GM12878 (cell line): ENCODE measurements around the gene TRIM4. TPM values are rescaled to one million over a fixed set of nuclear protein-coding genes. Genes with fewer than 3 reads are reported as not detected.

ENCODE experiments used
- ATAC-seq: fragments of 200-7000 bp; cut with Tn5 transposase; 3 replicates; pipeline ENCODE4 v1.9.1; 2020; ENCODE audit warnings: mild to moderate bottlenecking, moderate library complexity
- BruUV-seq: library from RNA; stranded (reverse); fragments of 400-500 nt; replicated peaks from 2 replicates; lab custom pipeline; 2021; lab: Mats Ljungman, UMichigan
- CTCF ChIA-PET: fragments of 300-600 bp; sonication (Branson Sonifier 250); formaldehyde crosslinking; extraction: SDS; loops from one replicate; lab custom pipeline; 2021; ENCODE audit warnings: inconsistent platforms; lab: Yijun Ruan, JAX
- POLR2A ChIA-PET: fragments of 350-600 bp; formaldehyde crosslinking; extraction: SDS; loops from one replicate; lab custom pipeline; 2021; ENCODE audit warnings: inconsistent platforms; lab: Charles Lee
- RAD21 ChIA-PET: fragments of 300-600 bp; sonication (Branson Sonifier 250); formaldehyde crosslinking; loops from one replicate; lab custom pipeline; 2023; ENCODE audit warnings: antibody characterized with exemption; ENCODE audit not compliant: unreplicated experiment; lab: Charles Lee
- SMC1A ChIA-PET: fragments of 300-600 bp; sonication (Branson Sonifier 250); formaldehyde crosslinking; loops from one replicate; lab custom pipeline; 2023; ENCODE audit not compliant: unreplicated experiment, uncharacterized antibody; lab: Charles Lee
- DNase-seq: peaks from one replicate; pipeline ENCODE4 v3.0.0-alpha.2; 2011; ENCODE audit warnings: low read depth, low spot score
- FAIRE-seq: peaks from 3 replicates; lab custom pipeline; 2011; peaks lifted over from hg19 to GRCh38; lab: Jason Lieb, UNC
- H2AFZ ChIP-seq: 2 replicates; pipeline ENCODE4 v1.6.0; 2011; ENCODE audit warnings: low read depth, low read length, control low read depth; ENCODE audit not compliant: control insufficient read depth
- H3K27ac ChIP-seq: 2 replicates; pipeline ENCODE4 v1.5.1; 2011; ENCODE audit warnings: control low read depth; ENCODE audit not compliant: control insufficient read depth, insufficient read depth
- H3K27me3 ChIP-seq, 2 experiments: replicated peaks in 1 of 2; 2 replicates each; pipeline versions ENCODE4 v1.6.0 to v1.6.1; 2011; ENCODE audit warnings: low read length in 1 of 2; ENCODE audit not compliant: control insufficient read depth in 2 of 2, insufficient read depth in 2 of 2
- H3K36me3 ChIP-seq, 2 experiments: 2 replicates each; pipeline ENCODE4 v1.5.1; 2011; ENCODE audit warnings: low read length in 1 of 2; ENCODE audit not compliant: control insufficient read depth in 2 of 2, insufficient read depth in 2 of 2
- H3K4me1 ChIP-seq: 2 replicates; pipeline ENCODE4 v1.6.1; 2011; ENCODE audit warnings: mild to moderate bottlenecking, low read length, moderate library complexity, mixed read lengths; ENCODE audit not compliant: control insufficient read depth, insufficient read depth
- H3K4me2 ChIP-seq: 2 replicates; pipeline ENCODE4 v1.6.0; 2011; ENCODE audit warnings: control low read depth; ENCODE audit not compliant: control insufficient read depth, insufficient read depth
- H3K4me3 ChIP-seq: fragments of 200-600 bp; sonication (generic); 2 replicates; pipeline ENCODE4 v1.5.1; 2016
- H3K79me2 ChIP-seq: 2 replicates; pipeline ENCODE4 v1.6.0; 2011; ENCODE audit warnings: low read length; ENCODE audit not compliant: control insufficient read depth, insufficient read depth
- H3K9ac ChIP-seq: 2 replicates; pipeline ENCODE4 v1.8.0; 2011; ENCODE audit warnings: low read length, control low read depth, mixed read lengths; ENCODE audit not compliant: control insufficient read depth, insufficient read depth
- H3K9me3 ChIP-seq: replicated peaks from 3 replicates; pipeline ENCODE4 v1.5.1; 2011; ENCODE audit warnings: mild to moderate bottlenecking, low read length; ENCODE audit not compliant: control insufficient read depth, insufficient read depth
- H4K20me1 ChIP-seq: 2 replicates; pipeline ENCODE4 v1.6.0; 2011; ENCODE audit not compliant: control insufficient read depth, insufficient read depth
- CBX5 ChIP-seq: sonication (generic); IDR thresholded peaks from 2 replicates; pipeline ENCODE4 v1.6.1; 2016; ENCODE audit warnings: low read depth, moderate library complexity, mild to moderate bottlenecking, inconsistent platforms
- IRF4 ChIP-seq: IDR thresholded peaks from 2 replicates; pipeline ENCODE4 v1.6.1; 2011; ENCODE audit warnings: low read depth, low read length
- PRDM15 ChIP-seq: fragments of 450-650 bp; formaldehyde crosslinking; IDR thresholded peaks from 2 replicates; pipeline ENCODE4 v1.4.0; 2020; ENCODE audit warnings: mild to moderate bottlenecking, moderate library complexity
- ZNF274 ChIP-seq: IDR thresholded peaks from one replicate; pipeline ENCODE4 v1.8.0; 2011; ENCODE audit not compliant: insufficient read length, insufficient read depth
- WGBS: methylation state at CpG from one replicate; pipeline ENCODE4 v1.1.6; 2016; ENCODE audit warnings: low lambda C conversion rate; ENCODE audit not compliant: insufficient replicate concordance, insufficient coverage; ENCODE audit errors: missing lambda C conversion rate; 5-methylcytosine and 5-hydroxymethylcytosine counted together
- in situ Hi-C: fragments of 300-500 bp; cut with MboI; formaldehyde crosslinking; loops from 9 replicates; pipeline ENCODE4 v1.14.3; 2018; ENCODE audit warnings: mixed read lengths
- intact Hi-C: fragments of 100-400 bp; cut with micrococcal nuclease; formaldehyde crosslinking; loops from one replicate; pipeline ENCODE4 v1.14.2; 2022; ENCODE audit not compliant: unreplicated experiment
- polyA plus RNA-seq, 11 experiments: library from polyadenylated mRNA; depleted of rRNA in 4 of 11; unstranded in 6 of 11; stranded (reverse) in 5 of 11; fragments of >200 nt; fragmentation: Nextera tagmentation in 4 of 11; fragmentation: Illumina TruSeq in 1 of 11; extraction: Ambion mirVana in 4 of 11; extraction: Trizol in 1 of 11; gene quantifications; 1 replicate in 1 of 11; 2 replicates in 10 of 11; pipeline versions ENCODE4 v1.2.1 to v1.2.3, GENCODE V29; 2011 to 2016; ENCODE audit warnings: inconsistent platforms in 2 of 11, missing spikeins in 2 of 11, low read depth in 1 of 11
- total RNA-seq, 4 experiments: library from RNA; depleted of rRNA in 3 of 4; stranded (reverse); fragments of >200 nt in 3 of 4; fragmentation: Illumina TruSeq in 1 of 4; extraction: Trizol in 1 of 4; gene quantifications; 2 replicates each; pipeline versions ENCODE4 v1.2.1 to v1.2.3, GENCODE V29; 2013 to 2021
- TF ChIP-seq, protein P1 (sequence below): fragments of 450-650 bp; IDR thresholded peaks from 2 replicates; pipeline ENCODE4 v1.6.1; 2017; ENCODE audit warnings: mild to moderate bottlenecking, moderate library complexity

The TRIM4 gene
- total and polyA plus RNA-seq, 10 of the 15 experiments (the other 5 are each of a cell fraction or from before 2014, with no cell fraction given): 4.8 to 21.8 (median 17.9) TPM

DNA sequence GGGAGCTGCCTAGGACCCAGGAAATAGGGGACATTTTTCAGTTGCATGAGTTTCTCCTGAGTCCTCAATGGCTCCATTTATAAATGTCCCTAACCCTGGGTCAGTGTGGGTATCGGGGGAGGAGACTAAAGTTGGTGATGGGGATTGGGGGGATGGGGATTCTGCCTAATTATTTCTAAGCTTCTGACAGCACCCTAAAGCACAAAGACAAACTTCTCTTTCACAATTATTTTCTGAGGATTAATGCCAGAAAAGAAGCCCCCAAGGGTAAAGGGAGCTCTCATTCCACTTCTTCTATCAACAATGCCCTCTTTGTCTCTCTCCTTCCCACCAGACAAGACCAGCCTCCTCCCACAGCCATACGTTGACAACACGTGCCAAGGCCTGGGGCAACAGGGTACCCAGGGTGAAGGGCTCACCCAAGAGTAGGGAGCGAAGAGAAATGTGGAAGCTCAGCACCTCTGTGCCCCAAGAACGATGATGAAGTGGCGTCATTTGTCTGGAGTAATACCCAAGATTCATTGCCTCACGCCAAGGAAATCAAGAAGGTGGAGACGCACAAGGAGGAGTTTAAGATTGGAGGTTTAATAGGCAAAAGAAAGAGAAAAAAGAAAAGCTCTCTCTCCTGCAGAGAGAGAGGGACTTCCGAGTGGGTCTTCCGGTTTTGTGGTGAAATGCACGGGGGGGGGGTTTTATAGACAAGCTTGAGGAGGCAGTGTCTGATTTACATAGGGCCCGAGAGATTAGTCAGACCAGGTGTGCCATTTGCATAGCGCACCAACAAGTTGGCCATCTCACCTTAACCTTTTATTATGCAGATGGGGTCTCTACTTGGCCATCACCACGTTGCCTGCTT is 24.5 kb upstream of the TRIM4 start (continued):
- no peak for TF ChIP-seq ZNF274
- TF ChIP-seq IRF4: no peak
- no peak for TF ChIP-seq PRDM15 (CRISPR knock-in tag)

GRCh38 chr7:99938296-99938695 is 19.0 kb upstream of the TRIM4 start:
- SMC1A ChIA-PET: no interaction called here
- no peaks in the 10 kb centered on the region for H3K4me1 ChIP-seq
- TF ChIP-seq CBX5 (peak; percentile 60; the same call in 1 of the 2 replicates), PRDM15 (CRISPR knock-in tag) (no peak)
- TF ChIP-seq, protein P1, sequence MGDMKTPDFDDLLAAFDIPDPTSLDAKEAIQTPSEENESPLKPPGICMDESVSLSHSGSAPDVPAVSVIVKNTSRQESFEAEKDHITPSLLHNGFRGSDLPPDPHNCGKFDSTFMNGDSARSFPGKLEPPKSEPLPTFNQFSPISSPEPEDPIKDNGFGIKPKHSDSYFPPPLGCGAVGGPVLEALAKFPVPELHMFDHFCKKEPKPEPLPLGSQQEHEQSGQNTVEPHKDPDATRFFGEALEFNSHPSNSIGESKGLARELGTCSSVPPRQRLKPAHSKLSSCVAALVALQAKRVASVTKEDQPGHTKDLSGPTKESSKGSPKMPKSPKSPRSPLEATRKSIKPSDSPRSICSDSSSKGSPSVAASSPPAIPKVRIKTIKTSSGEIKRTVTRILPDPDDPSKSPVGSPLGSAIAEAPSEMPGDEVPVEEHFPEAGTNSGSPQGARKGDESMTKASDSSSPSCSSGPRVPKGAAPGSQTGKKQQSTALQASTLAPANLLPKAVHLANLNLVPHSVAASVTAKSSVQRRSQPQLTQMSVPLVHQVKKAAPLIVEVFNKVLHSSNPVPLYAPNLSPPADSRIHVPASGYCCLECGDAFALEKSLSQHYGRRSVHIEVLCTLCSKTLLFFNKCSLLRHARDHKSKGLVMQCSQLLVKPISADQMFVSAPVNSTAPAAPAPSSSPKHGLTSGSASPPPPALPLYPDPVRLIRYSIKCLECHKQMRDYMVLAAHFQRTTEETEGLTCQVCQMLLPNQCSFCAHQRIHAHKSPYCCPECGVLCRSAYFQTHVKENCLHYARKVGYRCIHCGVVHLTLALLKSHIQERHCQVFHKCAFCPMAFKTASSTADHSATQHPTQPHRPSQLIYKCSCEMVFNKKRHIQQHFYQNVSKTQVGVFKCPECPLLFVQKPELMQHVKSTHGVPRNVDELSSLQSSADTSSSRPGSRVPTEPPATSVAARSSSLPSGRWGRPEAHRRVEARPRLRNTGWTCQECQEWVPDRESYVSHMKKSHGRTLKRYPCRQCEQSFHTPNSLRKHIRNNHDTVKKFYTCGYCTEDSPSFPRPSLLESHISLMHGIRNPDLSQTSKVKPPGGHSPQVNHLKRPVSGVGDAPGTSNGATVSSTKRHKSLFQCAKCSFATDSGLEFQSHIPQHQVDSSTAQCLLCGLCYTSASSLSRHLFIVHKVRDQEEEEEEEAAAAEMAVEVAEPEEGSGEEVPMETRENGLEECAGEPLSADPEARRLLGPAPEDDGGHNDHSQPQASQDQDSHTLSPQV: no peak
- no peaks in the 10 kb centered on the region; a peak in 1 of 4 replicates for H3K27me3 ChIP-seq
- RAD21 ChIA-PET: no interaction called here
- no peak overlapping the region for H3K4me2 ChIP-seq
- no TSS peak for BruUV-seq
- no peaks in the 10 kb centered on the region for H3K36me3 ChIP-seq
- no peaks in the 10 kb centered on the region for H3K79me2 ChIP-seq
- no peak for ATAC-seq
- POLR2A ChIA-PET: interaction anchor here (1.0 kb wide), 1 partner anchor 19 kb away, joined by 3 read pairs; the partner anchor contains the start of gene TRIM4
- 46% methylated on average over 2 of the region's 2 CpGs for WGBS
- FAIRE-seq: no peak
- DNase-seq: no peak
- H3K4me3 ChIP-seq: no peak overlapping the region
- peaks cover 5% of the 10 kb centered on the region; the same call in 2 of the 3 replicates for H3K9me3 ChIP-seq
- CTCF ChIA-PET: interaction anchor here (1.0 to 1.1 kb wide), 2 partner anchors 12 to 25 kb away, joined by 3 to 4 read pairs; no protein-coding TSS in a partner anchor
- in situ Hi-C loops (no loop called here), intact Hi-C loops (no loop called here)
- H3K9ac ChIP-seq: no peak overlapping the region
- H3K27ac ChIP-seq: no peak overlapping the region
- no peaks in the 10 kb centered on the region for H4K20me1 ChIP-seq
- no peak overlapping the region for H2AFZ ChIP-seq
